Cardiac fibroblast (primary cell): ENCODE data around the gene FAR2.
"Not testable (repeated sequence)": the region's sequence is repeated elsewhere in the genome, so short reads cannot be mapped to it uniquely, and the experiment has no call there.

ENCODE experiments used
- DNase-seq, 2 donors: peaks; one replicate each; pipeline versions ENCODE4 v3.0.0 to v3.0.0-alpha.2; 2010; ENCODE audit warnings: low read depth in 2 of 2
- H3K4me3 ChIP-seq, 2 donors: replicated peaks in 1 of 2; 1 replicate in 1 of 2; 2 replicates in 1 of 2; pipeline ENCODE4 v1.5.1; 2011; ENCODE audit warnings: low read depth in 2 of 2, low read length in 2 of 2, mild to moderate bottlenecking in 2 of 2, moderate library complexity in 1 of 2
- TF ChIP-seq, protein P1 (sequence below): IDR thresholded peaks from one replicate; pipeline ENCODE4 v1.5.1; 2011; ENCODE audit warnings: low read depth, mild to moderate bottlenecking, low read length, inconsistent platforms

FAR2 gene

DNA sequence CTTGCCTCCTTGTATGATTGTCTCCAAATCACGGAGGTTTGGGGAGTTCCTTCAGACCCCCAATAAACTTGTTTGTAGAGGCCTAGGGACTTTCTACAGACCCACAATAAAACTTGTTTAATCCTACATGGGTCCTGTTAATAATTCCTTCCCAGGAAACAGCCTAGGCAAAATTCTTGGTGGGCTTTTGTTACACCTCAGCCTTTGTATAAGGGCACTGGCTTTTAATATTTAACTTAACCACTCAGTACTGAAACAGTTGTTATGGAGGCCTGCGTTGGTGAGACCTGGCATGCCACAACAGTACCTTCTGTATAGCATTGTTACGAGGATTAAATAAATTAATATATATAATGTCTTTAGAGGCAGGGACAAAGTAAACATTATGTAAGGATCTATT is 32.7 kb upstream of the FAR2 start:
- H3K4me3 ChIP-seq = no peak overlapping the region
- no peak for DNase-seq
- TF ChIP-seq, protein P1, sequence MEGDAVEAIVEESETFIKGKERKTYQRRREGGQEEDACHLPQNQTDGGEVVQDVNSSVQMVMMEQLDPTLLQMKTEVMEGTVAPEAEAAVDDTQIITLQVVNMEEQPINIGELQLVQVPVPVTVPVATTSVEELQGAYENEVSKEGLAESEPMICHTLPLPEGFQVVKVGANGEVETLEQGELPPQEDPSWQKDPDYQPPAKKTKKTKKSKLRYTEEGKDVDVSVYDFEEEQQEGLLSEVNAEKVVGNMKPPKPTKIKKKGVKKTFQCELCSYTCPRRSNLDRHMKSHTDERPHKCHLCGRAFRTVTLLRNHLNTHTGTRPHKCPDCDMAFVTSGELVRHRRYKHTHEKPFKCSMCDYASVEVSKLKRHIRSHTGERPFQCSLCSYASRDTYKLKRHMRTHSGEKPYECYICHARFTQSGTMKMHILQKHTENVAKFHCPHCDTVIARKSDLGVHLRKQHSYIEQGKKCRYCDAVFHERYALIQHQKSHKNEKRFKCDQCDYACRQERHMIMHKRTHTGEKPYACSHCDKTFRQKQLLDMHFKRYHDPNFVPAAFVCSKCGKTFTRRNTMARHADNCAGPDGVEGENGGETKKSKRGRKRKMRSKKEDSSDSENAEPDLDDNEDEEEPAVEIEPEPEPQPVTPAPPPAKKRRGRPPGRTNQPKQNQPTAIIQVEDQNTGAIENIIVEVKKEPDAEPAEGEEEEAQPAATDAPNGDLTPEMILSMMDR = no peak

DNA sequence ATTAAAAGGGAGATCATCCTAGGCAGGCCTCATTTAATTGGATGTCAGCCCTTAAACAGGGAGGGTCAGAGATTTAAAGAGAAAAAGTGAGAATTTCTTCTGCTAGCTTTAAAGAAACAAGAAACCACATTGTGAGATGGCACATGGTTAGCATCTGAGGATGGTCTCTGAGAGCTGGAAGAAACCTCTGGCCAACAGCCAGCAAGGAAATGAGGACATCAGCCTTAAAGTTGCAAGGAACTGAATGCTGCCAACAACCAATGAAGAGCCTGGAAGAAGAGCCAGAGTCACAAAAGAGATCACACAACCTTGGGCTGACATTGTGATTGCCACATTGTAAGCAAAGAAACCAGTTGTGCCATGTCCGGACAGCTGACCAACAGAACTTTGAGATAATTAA is 17.5 kb upstream of the FAR2 start:
- DNase-seq = peak; percentile 62 to 69
- TF ChIP-seq, protein P1 = no peak
- no peak overlapping the region for H3K4me3 ChIP-seq

DNA sequence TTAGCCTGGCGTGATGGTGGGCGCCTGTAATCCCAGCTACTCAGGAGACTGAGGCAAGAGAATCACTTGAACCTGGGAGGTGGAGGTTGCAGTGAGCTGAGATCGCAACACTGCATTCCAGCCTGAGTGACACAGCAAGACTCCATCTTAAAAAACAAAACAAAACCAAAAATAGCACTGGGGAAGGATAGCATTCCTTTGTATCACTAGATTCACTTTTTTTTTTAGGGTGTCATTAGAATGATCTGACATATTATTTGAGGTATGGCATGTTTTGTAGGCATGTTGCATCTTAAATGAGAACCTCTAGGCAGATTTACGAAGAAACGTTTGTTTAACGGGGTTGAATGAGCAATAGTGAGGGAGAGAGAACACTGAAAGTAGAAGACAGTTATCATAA is 16.8 kb upstream of the FAR2 start:
- DNase-seq = peak in 1 of 2 donors; percentile 33
- H3K4me3 ChIP-seq = no peak overlapping the region
- TF ChIP-seq, protein P1 = no peak

DNA sequence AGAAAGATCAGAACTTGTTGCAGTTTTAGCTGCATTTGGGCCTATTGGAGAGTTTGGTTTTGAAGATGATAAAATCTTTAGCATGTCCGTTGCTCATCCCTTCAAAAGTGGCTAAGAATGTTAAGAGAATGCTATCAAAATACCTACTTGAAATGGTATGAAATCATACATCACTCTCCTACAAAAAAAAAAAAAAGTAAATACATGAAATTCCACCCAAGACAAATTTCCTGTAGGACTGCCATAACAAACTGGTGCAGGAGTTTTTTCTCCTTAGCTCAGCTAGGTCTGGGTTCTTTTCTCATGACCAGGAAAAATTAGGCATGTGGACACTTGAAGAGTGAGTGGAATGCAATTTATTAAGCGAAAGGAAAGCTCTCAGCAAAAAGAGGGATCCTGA is 15.9 kb upstream of the FAR2 start:
- no peak overlapping the region for H3K4me3 ChIP-seq
- no peak for DNase-seq
- TF ChIP-seq, protein P1 = no peak

DNA sequence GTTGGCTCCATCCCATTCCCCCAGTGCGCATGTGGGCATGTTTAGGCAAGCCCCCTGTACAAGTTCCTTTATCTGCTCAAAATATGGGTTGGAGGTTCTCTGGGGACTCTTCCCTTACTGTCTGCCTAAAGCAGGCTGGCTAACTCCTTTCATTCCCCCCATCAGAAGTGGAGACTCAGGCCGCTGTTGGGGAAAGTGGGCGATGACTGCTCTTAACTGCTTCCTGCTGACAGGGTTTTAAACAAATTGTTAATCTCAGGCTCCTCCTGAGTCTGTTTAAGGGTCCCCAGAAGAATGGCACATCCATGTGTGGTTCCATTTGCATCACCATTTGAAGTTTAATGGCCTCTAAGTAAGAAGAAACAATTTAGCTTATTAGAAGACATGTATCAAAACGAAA is 15.4 kb upstream of the FAR2 start:
- no peak overlapping the region for H3K4me3 ChIP-seq
- no peak for DNase-seq
- TF ChIP-seq, protein P1 = no peak

DNA sequence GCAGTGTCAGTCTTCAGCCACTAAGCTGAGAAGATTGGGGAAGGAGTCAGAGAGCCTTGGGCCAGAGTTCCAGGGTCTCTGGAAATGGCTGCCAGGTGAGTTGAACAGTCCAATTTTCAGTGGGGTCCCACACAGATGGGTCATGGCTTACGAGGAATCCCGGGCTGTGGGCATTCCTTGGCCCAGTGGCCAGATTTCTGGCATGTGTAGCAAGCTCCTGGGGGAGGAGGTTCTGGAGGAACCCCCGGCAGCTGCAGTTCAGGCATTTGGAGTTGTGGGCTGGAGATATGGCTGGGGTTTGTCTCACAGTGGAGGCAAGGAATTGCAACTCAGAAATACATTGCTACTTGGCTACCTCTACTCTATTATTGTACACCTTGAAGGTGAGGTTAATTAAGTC is 10.8 kb upstream of the FAR2 start:
- H3K4me3 ChIP-seq, DNase-seq: not testable (repeated sequence)

DNA sequence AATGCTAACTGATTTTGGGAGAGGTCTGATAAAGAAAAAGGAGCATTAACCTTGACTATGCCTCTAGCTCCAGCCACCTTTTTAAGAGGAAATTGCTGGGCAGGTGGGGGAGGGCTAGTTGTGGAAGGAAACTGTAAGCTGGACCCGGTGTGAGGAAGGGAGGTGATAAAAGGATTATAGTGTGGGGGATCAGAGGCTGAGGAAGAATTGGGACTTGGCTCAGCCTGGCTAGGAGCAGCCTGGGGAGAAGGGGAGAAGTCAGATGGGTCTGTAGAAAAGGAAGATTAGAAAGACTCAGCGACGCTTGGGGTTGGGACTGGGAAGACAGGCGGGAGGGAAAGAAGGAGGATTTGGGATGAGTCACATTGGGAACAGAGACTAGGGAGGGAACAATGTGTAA is 10.2 kb upstream of the FAR2 start:
- DNase-seq, H3K4me3 ChIP-seq: not testable (repeated sequence)

DNA sequence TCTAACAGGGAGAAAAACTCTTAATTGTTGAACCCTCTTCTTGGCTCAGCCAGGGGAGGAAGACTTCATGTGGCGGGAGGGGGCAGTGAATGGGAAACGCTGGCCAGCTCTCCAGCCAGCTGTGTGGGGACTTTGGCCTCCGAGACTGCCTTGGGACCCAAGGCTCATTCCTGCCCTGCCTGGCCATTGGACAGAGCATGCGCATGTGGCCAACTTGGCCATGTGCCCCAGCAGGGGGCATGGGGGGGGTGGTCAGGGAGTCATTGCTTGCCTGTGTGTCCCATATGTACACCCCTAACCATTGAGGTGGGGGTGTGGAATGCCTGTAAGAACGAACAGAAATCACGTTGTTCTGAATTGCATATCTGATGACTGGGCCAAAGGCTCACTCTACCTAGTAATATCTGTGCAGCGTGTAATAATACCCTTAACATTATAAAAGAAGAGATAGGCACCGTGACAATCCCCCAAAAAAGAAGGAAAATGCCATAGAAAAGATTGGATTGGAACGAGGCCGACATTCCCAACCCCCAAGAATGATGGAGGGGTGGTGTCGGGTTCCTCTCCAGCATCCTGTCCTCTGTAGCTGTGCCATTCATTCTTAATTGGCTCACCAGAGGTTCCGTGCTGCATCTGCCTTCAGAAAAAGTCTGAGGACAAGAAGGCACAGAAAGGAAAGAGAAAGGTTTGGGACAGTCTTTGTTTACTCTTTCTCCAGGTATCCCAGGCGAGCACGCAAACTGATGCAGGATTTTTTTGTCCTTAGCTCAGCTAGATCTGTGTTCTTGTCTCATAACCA is 3.5 kb upstream of the FAR2 start:
- TF ChIP-seq, protein P1 = no peak
- DNase-seq = no peak
- no peak overlapping the region for H3K4me3 ChIP-seq
